Measurements from ENCODE around the gene IRAK1.

IRAK1 gene

DNA sequence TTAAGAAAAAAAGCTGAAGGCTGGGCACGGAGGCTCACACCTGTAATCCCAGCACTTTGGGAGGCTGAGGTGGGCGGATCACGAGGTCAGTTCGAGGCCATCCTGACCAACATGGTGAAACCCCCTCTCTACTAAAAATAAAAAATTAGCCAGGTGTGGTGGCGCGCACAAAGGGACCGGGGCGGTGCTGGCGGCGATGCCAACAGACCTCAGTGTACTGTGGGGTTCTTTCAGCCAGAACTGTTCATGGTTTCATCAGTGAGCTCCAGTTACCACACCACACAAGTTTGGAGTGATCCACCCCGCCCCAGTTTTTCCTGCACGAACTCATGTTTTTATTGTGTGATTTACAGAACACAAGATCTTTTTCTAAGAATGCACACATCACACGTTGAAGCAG is 21.2 kb upstream of the IRAK1 start:
- DNase-seq (ENCODE audit: low read depth): no peak

DNA sequence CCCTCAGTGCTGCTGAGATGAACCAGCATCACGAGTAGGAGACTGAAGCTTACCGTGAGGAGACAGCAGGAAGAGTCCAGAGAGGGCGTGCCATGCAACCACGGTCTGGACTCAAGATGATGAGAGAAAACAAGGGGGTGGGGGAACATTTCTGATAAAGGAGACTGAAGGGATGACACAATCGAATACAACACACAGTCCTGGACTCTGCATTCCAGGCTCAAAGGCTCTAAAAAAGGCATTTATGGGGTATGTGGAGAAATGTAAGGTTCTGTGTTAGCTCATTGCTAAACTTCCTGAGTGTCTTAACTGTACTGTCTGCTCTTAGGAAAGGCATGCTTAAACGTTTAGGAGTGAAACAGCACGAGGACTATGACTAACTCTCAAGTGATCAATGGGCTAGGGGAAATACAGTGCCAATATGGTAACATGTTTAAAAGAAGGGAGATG is 20.6 kb upstream of the IRAK1 start:
- peak; percentile 96 for DNase-seq (ENCODE audit: low read depth)

DNA sequence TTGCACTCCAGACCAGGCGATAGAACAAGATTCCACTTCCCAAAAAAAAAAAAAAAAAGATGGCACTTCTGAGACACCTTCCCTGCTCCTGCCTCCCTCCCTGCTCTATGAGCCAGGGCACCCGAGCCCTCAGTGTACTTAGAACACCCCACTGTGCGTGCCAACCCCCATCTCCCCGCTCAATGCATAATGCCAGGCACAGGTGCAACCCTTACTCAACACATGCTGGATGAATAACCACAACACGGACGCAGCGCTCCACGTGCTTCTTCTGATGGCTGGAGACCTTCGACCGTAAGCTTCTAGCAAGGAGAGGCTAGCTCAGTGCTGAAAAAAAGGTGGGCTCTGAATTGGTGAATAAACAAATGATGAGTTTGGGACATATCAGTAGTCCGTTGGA is 19.9 kb upstream of the IRAK1 start:
- DNase-seq (ENCODE audit: low read depth): no peak

DNA sequence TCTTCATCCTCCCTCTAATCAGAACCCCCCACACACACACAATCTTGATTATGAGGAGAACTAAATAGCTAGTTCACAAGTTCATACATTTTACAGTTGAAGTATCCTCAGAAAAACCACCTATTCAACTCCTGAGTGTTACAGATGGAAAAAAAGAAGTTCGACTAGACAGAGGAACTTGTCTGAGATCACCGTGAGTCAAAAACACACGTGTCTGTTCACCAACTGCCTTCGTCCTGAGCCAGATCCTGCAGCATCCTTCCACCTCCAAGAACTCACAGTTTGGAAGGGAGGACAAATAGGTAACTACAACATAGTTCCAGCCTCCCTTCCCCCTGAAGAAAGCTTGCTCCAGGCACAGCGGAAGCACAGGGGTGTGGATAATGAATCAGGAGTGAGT is 19.0 kb upstream of the IRAK1 start:
- no peak for DNase-seq (ENCODE audit: low read depth)

DNA sequence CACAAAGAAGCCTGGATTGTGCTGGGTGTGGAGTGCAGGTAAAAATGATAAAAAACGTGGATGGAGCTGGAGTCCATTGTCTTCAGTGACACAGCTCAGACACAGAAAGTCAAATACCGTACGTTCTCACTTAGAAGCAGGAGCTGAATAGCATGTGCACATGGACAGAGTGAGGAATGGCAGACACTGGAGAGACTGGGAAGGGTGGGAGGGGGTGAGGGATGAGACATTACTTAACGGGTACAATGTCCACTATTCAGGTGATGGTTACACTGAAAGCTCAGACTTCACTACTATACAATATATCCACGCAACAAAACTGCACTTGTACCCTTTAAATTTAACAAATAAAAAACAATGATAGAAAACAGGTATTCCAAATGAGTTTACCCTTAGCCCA is 18.1 kb upstream of the IRAK1 start:
- DNase-seq (ENCODE audit: low read depth): no peak

DNA sequence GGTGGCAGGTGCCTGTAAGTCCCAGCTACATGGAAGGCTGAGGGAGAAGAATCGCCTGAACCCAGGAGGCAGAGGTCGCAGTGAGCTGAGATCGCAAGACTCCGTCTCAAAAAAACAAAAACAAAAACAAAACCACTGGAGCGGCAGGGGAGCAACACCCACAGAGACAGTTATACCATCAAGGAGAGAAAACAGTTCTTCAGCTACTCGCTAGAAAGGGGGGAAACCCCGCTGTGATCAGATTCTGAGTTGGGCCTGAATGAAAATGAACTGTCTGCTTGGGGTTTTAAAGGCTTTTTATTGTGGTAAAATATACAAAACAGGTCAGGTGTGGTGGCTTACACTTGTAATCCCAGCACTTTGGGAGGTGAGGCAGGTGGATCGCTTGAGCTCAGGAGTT is 16.8 kb upstream of the IRAK1 start:
- no peak for DNase-seq (ENCODE audit: low read depth)

DNA sequence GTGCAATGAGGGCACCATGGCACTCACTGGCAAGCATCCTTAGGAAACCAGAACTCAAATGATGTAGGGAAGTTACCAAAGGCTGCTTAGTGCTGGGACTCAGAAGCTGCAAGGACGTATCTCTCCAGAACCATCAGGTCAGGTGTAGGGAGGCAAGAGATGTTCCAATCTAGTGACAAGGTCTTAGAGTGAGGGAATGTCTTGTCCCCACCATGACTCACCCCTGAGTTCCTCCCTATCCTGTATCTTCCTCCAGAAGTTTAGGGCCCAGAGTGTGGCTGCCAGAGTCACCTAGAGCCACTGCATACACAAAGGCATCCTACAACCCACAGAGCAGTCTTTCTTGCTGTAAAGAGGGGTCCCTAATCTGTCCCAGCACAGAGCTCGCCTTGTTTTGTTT is 14.1 kb upstream of the IRAK1 start:
- no peak for DNase-seq (ENCODE audit: low read depth)

DNA sequence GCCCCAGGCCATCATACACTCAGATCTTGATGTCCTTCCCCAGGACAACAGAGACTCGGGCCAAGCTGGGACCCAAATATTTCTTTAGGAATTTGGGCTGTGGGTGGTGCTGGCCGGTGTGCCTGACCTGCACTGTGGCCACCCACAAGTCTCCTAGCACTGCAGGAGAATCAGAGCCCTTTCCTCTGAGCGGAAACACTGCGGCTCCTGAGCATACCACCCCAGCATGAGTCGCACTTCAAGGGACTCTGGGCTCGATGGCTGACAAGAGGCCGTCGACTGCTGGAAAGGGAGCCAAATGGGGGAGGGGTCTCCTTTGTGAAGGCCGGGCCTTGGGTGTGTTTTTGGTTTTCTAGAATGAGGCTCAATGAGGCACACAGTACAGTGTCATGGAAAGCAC is 13.0 kb upstream of the IRAK1 start:
- DNase-seq (ENCODE audit: low read depth): no peak

DNA sequence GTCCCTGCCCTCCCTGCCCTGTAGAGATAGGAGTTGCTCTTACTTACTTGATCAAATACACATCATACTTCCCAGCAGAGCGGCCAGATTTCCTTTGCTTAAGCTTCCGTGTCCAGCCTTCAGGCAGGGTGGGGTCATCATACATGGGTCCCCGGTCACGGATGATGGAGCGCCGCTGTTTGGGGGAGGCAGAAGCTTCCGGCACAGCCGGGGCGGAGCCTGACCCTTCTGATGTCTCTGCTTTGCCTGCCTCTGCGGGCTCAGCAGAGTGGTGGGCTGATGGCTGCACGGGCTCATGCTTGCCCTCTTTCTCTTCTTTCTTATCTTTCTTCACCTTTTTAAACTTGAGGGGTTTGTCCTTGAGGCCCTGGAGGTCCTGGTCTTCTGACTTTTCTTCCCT is 12.5 kb upstream of the IRAK1 start:
- no peak for DNase-seq (ENCODE audit: low read depth)

DNA sequence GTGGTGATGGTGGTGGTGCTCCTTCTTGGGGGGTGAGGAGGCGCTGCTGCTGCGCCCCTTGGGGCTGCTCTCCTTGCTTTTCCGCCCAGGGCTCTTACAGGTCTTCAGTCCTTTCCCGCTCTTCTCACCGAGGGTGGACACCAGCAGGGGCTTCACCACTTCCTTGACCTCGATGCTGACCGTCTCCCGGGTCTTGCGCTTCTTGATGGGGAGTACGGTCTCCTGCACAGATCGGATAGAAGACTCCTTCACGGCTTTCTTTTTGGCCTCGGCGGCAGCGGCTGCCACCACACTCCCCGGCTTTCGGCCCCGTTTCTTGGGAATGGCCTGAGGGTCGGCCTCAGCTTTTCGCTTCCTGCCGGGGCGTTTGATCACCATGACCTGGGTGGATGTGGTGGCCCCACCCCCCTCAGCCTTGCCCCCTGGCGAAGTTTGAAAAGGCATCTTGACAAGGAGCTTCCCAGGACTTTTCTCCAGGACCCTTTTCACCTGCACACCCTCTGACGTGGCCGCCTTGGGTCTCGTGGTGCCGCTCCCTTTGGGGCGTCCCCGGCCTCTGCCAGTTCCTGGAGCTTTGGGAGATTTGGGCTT is 11.1 kb upstream of the IRAK1 start:
- no peak for DNase-seq (ENCODE audit: low read depth)

DNA sequence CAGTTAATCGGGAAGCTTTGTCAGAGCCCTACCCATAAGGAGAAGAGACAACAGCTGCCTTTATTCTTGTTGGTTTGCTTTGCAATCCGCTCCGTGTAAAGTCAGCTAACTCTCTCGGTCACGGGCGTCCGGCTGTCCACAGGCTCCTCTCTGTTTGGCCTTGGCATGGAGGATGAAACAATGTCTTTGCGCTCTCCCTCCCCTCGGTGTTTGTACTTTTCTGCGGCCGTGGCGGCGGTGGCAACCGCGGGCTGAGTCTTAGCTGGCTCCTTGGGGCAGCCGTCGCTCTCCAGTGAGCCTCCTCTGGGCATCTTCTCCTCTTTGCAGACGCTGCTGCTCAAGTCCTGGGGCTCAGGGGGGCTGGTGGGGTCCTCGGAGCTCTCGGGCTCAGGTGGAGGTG is 10.6 kb upstream of the IRAK1 start:
- DNase-seq (ENCODE audit: low read depth): no peak

DNA sequence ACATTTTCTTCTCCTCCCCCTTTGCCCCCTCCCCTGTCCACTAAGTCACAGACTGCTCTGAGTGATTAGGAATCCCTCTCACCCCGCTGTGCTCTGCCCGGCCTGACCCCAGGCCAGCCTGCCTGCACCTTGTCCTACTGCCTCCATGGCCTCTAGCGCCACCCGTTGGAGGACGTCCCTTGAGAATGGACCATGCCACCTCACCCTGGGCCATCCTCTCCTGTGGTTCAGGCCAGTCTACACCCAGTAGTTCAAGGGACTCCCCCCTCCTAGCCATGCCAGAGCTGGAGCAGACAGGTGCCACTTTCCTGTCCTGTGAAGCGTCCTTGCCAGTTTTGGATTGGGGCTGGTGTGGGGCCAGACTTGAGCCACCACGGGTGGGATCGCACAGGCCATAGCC is 9.7 kb upstream of the IRAK1 start:
- DNase-seq (ENCODE audit: low read depth): no peak

DNA sequence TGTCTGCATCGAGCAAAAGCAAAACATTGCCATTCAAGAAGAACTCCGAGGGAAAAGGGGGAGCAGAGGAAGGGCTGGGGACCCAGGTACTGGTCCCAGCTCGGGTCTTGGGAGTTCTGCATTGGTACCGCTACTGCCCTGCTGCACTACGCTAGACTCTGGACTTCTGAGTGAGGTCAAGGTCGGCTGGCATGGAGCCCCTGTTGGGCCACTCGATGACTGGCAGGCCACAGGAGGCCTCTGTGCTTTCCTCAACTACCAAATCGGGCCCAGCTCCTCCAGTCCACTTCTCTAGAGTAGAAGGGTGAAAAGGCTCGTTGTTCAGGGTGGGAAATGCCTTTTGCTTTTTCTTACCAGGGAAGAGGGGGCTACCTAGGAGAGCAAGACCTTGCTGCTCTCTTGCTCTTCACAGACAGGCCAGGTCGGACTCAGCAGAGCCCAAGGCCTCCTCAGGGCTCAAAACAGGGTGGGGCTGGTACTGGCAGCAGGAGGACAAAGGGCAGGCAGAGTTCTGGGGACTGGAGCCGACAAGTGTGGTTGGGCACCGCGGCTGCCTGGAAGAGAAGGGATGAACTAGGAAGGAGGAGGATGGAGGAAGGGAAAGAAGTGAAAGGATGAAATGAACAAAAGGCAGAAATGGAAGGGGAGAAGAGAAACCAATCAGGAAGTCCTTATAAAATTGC is 8.9 kb upstream of the IRAK1 start:
- DNase-seq (ENCODE audit: low read depth): no peak

DNA sequence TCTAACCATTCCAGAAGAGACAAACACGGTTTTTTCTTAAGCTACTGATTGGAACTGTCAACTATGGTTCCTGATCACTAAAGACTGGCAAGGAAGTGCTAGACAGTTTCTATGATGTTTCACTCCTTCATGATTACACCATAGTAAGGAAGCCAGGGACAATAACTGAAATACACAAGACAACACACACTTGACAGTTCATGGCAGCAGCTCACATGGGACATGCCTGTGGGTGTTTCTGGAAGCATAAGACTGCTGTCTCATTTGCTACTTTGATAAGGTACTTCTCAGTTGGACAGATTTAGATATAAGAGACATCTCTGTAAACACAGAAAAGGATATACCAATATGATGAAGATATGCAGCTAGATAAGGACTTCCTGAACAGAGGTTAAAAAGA is 8.3 kb upstream of the IRAK1 start:
- DNase-seq (ENCODE audit: low read depth): no peak

DNA sequence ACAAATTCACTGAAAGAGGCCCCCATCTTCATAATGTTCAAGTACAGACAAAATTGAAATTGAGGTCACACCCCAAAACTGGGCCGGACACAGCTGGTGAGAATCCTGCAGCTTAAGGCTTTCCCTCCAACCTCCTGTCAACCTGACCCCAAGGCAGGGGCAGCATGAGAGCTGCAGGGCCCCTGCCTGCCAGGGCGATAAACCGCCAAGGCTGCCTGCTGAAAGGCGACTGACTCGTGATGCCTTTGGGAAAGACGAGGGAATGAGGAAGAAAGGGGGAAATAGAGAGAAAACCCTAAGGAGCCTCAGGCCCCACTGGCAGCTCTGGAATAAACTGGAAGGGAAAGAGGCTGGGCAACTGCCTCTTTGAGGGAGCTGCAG is 7.3 kb upstream of the IRAK1 start:
- DNase-seq (ENCODE audit: low read depth): no peak

DNA sequence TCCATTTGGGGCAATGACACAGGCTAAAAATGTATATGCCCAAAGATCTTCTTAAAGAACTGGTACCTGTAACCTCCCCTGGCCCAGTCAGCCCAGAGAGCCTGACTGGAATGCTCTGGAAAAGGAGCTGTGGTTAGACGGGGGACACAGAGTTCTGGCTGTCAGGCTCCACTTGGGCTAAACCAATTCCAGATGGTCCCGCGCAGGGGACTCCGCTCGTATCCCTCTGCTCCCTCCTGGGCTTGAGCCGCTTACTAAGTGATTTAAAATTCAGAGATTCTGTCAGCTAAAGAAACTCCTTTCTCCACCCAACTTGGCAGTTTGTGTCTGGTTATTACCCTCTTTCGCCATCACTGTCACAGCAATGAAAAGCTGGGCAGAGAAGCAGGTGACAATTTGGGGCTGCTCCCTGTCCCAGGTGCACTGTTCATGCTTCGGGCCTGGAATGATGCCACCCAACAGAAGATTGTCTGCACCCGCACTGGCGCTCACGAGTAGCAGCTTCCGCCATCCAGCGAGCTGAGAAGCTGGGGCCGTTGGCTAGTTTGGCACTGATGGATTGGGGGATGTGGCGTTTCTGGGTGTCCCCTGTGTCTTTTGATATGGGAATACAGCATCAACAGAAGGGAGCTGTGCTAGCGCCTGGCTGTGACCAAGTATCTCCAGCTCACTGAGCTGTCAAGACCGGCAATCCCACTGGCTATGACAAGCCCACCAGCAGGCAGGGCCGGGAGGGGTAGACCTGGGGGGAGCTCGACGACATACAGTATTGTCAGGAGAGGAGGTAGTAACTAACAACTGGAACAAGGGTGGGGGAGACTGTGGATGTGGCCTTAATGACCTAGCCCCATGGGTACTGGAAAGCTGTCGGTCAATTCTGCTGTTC is 6.7 kb upstream of the IRAK1 start:
- no peak for DNase-seq (ENCODE audit: low read depth)

DNA sequence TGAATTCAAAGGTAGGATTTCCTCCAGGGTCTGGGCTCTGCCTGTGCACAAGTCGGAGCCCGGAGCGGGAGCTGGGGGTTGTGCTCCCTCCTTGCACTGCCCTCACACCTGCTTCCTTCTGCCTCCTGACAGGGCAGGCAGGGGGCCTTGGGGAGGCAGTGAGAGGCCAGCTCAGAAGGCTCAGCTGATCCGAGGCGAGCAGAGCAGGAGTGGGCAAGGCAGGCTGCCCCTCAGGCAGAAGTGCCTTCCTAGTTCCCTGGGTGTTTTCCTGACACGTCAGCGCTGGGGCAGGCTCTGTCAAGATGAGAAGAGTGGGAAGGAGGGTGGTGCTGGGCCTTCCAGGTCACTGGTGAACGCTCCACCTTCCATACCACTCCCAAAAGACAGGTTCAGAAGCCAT is 5.5 kb upstream of the IRAK1 start:
- no peak for DNase-seq (ENCODE audit: low read depth)

DNA sequence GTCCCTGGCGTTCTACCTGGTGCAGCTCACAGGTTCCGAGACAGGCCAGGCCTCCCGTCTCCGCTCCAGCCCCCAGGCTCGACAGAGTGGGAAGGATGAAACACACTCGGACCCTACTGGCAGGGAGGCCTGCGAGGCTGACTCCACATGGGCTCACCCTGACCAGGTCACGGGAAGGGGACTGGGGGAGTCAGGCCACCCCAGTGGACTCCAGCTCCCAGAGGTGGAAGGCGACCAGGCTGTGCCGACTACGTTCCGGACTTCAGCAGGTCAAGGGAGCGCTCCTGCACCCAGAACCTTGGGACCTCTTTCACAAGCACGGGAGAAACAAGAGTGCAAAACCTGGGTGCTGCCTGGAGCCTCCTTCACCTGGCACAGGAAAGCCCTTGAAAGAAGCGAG is 4.6 kb upstream of the IRAK1 start:
- no peak for DNase-seq (ENCODE audit: low read depth)

DNA sequence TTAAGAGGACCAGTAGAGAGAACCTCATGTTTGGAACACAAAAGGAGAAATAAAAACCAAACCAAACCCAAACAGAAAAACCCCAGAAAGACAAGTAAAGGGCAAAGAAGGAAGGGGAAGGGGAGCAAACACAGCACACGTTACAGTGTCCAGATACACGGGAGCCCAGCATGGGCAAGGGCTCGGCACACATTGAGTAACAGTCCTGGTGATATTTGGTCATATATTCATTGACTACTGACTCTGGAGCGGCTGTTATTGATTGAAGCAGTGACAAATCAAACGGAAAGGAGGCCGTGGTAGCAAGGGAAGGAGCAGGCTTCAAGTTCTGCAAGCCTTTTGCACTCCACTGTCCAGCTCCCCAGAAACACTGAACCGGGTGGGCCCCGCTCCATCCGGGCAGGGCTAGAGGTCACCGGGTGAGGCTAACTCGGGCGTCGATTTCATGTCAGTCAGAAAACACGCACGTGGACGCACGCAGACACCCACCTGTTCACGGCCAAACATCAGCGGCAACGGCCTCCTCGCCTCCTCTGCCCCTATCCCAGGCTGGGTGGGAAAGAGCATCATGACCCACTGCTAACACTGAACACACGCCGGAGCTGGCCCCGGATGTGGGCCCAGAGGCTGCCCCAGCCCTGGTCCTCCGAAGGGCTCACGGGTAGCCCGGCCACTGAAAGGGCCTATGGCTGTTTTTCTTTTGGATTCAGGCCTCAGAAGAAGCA is 3.7 kb upstream of the IRAK1 start:
- DNase-seq (ENCODE audit: low read depth): no peak

DNA sequence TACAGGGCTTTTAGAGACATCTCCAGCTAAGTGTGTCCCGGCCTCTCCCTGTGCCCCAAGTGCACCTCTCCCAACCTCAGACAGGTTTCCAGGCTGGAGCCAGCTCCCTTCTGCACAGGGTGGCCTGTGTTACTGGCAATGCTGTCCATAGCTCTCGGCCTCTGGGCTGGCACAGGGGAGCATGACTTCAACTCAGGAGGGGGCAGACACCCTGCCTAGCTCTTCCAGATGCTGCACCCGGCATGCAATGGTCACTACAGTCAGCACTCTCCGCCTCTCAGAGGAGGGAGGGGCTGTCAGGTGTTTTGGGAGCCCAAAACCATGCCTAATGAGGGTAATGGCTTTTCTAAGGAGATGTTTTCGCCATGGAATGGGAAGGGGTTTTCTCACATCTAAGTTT is 2.4 kb upstream of the IRAK1 start:
- DNase-seq (ENCODE audit: low read depth): no peak

DNA sequence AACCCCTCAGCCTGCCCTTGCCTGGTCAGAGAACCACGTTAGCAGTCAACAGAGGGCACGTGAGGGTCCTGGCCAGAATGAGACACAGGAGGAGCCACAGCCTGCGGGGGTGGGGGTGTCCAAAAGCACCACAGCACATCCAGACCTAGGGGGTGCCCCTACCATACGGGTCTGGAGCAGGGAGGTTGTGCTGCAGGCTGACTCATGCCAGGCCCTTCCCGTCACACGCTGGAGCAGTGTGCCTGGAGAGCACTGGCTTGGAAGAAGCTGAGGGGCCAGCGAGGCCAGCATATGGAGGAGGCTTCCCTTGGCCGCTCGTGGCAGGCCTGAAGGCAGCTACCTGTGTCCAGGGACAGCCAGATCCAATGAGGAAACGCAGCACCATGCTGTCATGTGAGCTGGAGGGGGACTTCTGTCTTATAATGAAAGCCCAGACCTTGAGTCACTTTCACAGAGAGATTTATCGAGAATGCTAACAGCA is 1.5 kb upstream of the IRAK1 start:
- peak; percentile 72 for DNase-seq (ENCODE audit: low read depth)

DNA sequence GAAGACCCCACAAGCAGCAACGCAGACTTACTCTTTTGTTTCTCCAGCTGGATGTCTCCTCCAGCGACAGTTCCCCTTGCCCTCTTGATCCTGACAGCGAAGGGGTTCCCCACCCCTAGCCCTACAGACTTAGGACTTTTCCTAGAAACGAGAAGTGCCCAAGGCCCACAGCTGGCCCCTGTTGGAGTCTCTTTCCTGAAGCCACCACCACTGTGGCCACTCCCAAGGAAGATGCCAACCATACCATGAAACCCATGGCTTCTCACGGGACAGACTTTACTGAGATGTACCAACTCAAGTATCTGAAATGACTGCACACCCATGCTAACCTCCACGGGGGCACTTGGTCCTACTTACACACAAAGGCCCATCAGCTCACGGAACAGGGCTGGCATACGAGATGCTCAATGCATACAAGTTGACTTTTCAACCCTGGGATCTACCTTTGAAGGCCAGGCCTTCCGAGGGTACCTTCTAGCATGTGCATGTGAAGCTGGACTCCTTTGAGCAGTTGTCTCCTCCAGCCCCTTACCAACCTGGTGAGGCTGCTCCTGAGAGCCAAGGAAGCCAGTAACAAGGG is 924 bp upstream of the IRAK1 start:
- no peak for DNase-seq (ENCODE audit: low read depth)
